Tibial artery (tissue), 4 donors: Measurements from ENCODE around the gene SPRR2D.

Source experiments
- DNase-seq, 2 donors: peaks; one replicate each; pipeline ENCODE4 v3.0.0-alpha.2; 2019
- H3K27ac ChIP-seq, 2 donors: fragments of 200-600 bp; sonication (generic) in 1 of 2; 1 replicate in 1 of 2; 2 replicates in 1 of 2; pipeline ENCODE4 v1.5.1; 2018 to 2019; ENCODE audit warnings: mild to moderate bottlenecking in 1 of 2
- H3K27me3 ChIP-seq, 2 donors: fragments of 200-600 bp; sonication (generic) in 1 of 2; one replicate each; pipeline versions ENCODE4 v1.5.1 to v1.6.0; 2016 to 2019
- H3K36me3 ChIP-seq, 3 donors: fragments of 200-600 bp; sonication (generic) in 2 of 3; one replicate each; pipeline ENCODE4 v1.5.1; 2016 to 2019; ENCODE audit warnings: mild to moderate bottlenecking in 2 of 3
- H3K4me1 ChIP-seq, 4 donors: fragments of 200-600 bp; sonication (generic) in 2 of 4; 1 replicate in 3 of 4; 2 replicates in 1 of 4; pipeline ENCODE4 v1.5.1; 2016 to 2019
- H3K4me3 ChIP-seq, 2 donors: fragments of 200-600 bp; sonication (generic) in 1 of 2; 1 replicate in 1 of 2; 2 replicates in 1 of 2; pipeline ENCODE4 v1.5.1; 2018 to 2019; ENCODE audit warnings: mild to moderate bottlenecking in 2 of 2
- H3K9me3 ChIP-seq, 3 donors: fragments of 200-600 bp; sonication (generic) in 1 of 3; one replicate each; pipeline ENCODE4 v1.5.1; 2016 to 2019
- intact Hi-C: fragments of 100-400 bp; cut with DNase I; formaldehyde crosslinking; loops from one replicate; pipeline ENCODE4 v1.15.0; 2023; ENCODE audit warnings: low total_unique reads
- TF ChIP-seq, protein P1 (sequence below), 2 experiments: fragments of 200-600 bp in 1 of 2; fragments of 450-650 bp in 1 of 2; IDR thresholded peaks; one replicate each; pipeline ENCODE4 v1.5.1; 2017 to 2019; ENCODE audit warnings: antibody characterized with exemption in 2 of 2, mild to moderate bottlenecking in 1 of 2, moderate library complexity in 1 of 2

The SPRR2D gene

DNA sequence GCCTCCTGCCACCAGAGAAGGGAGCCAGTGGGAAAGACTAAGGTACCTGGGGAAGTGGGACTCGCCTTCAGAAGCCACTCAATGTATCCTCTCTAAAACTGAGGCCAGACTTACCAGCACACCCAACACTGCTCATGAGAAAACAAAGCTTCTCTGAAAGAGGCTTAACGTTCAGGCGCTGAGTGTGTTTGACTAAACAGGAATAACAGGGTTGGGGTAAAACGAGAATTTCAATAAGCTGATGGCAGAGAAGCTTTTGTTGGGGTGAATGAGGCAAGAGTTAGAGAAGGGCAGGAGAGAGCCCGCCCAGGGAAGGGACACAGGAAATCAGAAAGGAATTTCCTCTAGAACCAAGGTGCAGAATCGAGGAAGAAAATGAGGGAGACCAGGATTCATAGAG, 41.1 kb downstream of the SPRR2D start:
- Histone ChIP-seq H3K36me3 (no peaks in the 10 kb centered on the region), H3K27me3 (no peaks in the 10 kb centered on the region), H3K27ac (no peak overlapping the region), H3K9me3 (peaks cover 0 to 6% (median 0%) of the 10 kb centered on the region in 3 donors), H3K4me1 (no peaks in the 10 kb centered on the region), H3K4me3 (no peak overlapping the region)
- DNase-seq, result no peak
- intact Hi-C loops, result no loop called here
- TF ChIP-seq, protein P1, sequence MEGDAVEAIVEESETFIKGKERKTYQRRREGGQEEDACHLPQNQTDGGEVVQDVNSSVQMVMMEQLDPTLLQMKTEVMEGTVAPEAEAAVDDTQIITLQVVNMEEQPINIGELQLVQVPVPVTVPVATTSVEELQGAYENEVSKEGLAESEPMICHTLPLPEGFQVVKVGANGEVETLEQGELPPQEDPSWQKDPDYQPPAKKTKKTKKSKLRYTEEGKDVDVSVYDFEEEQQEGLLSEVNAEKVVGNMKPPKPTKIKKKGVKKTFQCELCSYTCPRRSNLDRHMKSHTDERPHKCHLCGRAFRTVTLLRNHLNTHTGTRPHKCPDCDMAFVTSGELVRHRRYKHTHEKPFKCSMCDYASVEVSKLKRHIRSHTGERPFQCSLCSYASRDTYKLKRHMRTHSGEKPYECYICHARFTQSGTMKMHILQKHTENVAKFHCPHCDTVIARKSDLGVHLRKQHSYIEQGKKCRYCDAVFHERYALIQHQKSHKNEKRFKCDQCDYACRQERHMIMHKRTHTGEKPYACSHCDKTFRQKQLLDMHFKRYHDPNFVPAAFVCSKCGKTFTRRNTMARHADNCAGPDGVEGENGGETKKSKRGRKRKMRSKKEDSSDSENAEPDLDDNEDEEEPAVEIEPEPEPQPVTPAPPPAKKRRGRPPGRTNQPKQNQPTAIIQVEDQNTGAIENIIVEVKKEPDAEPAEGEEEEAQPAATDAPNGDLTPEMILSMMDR (IDR thresholded peaks at IDR 0.05), result no peak

DNA sequence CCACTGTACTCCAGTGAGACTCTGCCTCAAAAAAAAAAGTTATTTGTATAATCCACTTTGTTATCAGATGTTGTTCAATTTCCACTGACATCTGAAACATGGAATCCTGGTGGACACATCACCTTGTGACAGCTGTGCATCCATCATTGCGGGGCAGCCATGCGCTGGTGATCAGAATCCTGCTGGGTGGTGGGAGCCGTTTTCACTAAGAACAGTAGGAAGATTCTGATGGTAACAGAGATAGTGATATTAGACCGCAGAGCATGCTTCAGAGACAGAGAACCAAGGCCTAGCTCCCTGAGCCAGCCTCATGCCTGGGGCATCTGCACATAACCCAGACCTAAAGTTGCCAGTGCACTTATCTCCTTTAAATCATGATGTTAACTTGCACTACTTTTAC, 42.4 kb downstream of the SPRR2D start:
- Histone ChIP-seq H3K4me3 (no peak overlapping the region), H3K27me3 (no peaks in the 10 kb centered on the region), H3K27ac (no peak overlapping the region), H3K9me3 (peaks cover 0 to 6% (median 0%) of the 10 kb centered on the region in 3 donors), H3K36me3 (no peaks in the 10 kb centered on the region), H3K4me1 (no peaks in the 10 kb centered on the region)
- TF ChIP-seq, protein P1 (IDR thresholded peaks at IDR 0.05), result no peak
- no peak for DNase-seq
- intact Hi-C loops, result no loop called here

DNA sequence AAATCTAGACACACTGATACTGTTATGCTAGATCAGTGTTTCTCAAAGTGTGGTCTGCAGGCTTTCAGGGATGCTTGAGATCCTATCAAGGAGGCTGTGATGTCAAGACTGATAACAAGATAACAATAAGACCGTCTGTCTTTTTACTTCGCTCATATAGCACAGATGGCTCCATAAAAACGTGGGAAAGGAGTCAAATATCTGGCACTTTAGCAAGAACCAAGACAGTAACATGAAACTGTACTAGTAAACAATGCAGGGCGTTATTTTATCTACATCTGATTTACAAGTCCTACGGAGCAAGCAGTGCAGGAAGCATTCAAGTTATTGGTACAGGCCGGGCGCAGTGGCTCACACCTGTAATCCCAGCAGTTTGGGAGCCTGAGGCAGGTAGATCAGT, 43.0 kb downstream of the SPRR2D start:
- Histone ChIP-seq H3K36me3 (no peaks in the 10 kb centered on the region), H3K27me3 (no peaks in the 10 kb centered on the region), H3K4me3 (no peak overlapping the region), H3K9me3 (peaks cover 0 to 6% (median 0%) of the 10 kb centered on the region in 3 donors), H3K4me1 (no peaks in the 10 kb centered on the region), H3K27ac (no peak overlapping the region)
- DNase-seq, result no peak
- intact Hi-C loops, result no loop called here
- TF ChIP-seq, protein P1 (IDR thresholded peaks at IDR 0.05), result no peak

DNA sequence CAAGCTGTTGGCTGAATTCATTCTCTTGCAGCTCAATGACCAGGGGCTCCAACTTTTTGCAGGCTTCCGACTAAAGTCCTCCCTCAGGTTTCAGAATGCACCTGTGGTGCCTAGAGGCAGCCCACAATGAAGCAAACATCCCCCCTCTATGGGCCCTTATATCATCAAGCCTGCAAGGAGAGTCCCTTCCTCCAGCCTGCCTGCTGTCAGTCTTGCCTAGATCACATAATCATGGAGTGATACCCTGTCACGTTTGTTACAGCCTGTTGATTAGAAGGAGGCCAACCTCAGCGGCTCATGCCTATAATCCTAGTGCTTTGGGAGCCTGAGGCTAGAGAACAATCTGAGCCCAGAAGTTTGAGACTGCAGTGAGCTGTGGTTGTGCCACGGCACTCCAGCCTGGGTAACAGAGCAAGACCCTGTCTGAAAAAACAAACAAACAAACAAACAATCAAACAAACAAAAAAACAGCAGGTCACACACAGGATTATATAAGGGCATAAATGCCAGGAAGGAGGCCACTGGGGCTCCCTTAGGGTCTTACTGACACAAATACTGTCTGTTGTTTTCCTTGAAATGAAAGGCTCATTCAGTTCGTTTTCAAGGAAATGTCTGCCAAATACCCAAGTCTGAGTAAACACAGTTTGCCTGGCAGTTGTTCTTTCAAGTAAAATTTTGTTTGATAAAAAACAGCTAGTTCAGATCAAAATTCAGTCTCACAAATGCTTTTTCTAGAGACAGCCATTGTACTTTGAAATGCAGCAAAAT, 44.1 kb downstream of the SPRR2D start:
- Histone ChIP-seq H3K27me3 (no peaks in the 10 kb centered on the region), H3K27ac (no peak overlapping the region), H3K36me3 (no peaks in the 10 kb centered on the region), H3K4me1 (no peaks in the 10 kb centered on the region), H3K4me3 (no peak overlapping the region), H3K9me3 (peaks cover 0 to 6% (median 0%) of the 10 kb centered on the region in 3 donors)
- TF ChIP-seq, protein P1 (IDR thresholded peaks at IDR 0.05), result no peak
- DNase-seq, result no peak
- intact Hi-C loops, result no loop called here

DNA sequence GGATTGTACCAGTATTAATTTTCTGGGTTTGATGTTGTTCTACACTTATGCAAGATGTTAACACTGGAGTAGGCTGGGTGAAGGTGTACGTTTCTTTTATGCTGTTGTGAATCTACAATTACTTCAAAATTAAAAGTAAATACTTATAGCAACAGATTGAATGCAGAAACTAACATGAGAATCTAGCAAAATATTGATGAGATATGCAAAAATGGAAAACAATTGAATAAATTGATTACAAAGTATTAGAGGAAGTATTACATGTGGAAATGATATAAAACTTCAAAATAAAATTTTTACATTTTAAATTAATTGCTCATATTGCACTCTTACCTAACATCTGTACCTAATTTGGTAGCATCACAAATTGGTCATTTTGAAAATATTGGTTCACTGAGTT, 45.1 kb downstream of the SPRR2D start:
- Histone ChIP-seq H3K9me3 (peaks cover 0 to 6% (median 0%) of the 10 kb centered on the region in 3 donors), H3K27ac (no peak overlapping the region), H3K4me1 (no peaks in the 10 kb centered on the region), H3K4me3 (no peak overlapping the region), H3K27me3 (no peaks in the 10 kb centered on the region), H3K36me3 (no peaks in the 10 kb centered on the region)
- intact Hi-C loops, result no loop called here
- no peak for DNase-seq
- TF ChIP-seq, protein P1 (IDR thresholded peaks at IDR 0.05), result no peak
